Hepatocyte (in vitro differentiated cells): ENCODE measurements around the gene OSBPL6.

Experiments used
- EZH2phosphoT487 ChIP-seq: fragments of 200-600 bp; sonication (generic); IDR thresholded peaks from one replicate; pipeline ENCODE4 v1.6.1; 2018; ENCODE audit warnings: antibody characterized with exemption, mild to moderate bottlenecking, low read depth, moderate library complexity; ENCODE audit not compliant: unreplicated experiment, severe bottlenecking
- TF ChIP-seq, protein P1 (sequence below): fragments of 200-600 bp; sonication (generic); IDR thresholded peaks from 2 replicates; pipeline ENCODE4 v1.5.1; 2016; ENCODE audit warnings: antibody characterized with exemption, mild to moderate bottlenecking; ENCODE audit not compliant: poor library complexity

DNA sequence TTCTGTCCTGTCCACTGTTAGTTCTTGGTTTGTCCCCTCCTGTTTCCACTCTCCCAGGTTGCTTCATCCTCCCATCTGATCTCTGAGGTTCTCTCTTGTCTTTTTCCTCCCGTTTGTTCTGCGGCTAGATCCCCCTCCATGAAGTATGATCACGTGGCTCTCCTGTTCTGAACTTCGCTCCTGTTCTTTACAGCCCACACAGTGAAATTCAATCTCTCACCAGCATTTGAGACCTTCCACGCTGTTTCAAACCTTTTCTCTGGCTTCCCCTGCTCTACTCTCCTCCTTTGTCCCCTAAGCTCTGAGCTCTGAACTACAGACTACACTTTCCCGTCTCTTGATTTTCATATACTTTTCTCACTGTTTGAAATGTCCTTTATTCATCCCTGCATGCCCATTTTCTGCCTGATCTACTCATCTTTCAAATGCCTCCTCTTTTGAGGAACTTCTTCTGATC, 83.5 kb downstream of the OSBPL6 start:
- TF ChIP-seq, protein P1, sequence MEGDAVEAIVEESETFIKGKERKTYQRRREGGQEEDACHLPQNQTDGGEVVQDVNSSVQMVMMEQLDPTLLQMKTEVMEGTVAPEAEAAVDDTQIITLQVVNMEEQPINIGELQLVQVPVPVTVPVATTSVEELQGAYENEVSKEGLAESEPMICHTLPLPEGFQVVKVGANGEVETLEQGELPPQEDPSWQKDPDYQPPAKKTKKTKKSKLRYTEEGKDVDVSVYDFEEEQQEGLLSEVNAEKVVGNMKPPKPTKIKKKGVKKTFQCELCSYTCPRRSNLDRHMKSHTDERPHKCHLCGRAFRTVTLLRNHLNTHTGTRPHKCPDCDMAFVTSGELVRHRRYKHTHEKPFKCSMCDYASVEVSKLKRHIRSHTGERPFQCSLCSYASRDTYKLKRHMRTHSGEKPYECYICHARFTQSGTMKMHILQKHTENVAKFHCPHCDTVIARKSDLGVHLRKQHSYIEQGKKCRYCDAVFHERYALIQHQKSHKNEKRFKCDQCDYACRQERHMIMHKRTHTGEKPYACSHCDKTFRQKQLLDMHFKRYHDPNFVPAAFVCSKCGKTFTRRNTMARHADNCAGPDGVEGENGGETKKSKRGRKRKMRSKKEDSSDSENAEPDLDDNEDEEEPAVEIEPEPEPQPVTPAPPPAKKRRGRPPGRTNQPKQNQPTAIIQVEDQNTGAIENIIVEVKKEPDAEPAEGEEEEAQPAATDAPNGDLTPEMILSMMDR: no peak
- no peak for TF ChIP-seq EZH2phosphoT487
